GM21526 (cell line): ENCODE results near the gene UBTD1.
"Not testable (repeated sequence)": the region's sequence is repeated elsewhere in the genome, so short reads cannot be mapped to it uniquely, and the experiment has no call there.

Experiments used
- ATAC-seq: cut with Tn5 transposase; IDR thresholded peaks from one replicate; pipeline ENCODE4 v1.9.1; 2021; ENCODE audit warnings: moderate library complexity; ENCODE audit not compliant: unreplicated experiment, low FRiP score

UBTD1 gene, protein sequence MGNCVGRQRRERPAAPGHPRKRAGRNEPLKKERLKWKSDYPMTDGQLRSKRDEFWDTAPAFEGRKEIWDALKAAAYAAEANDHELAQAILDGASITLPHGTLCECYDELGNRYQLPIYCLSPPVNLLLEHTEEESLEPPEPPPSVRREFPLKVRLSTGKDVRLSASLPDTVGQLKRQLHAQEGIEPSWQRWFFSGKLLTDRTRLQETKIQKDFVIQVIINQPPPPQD

GRCh38 chr10:97498841-97499560 is at the start of gene UBTD1:
UBTD1 (plus strand) TSS chr10:97498924; CDS start chr10:97499204, 280 bp downstream.
- no peak for ATAC-seq

DNA sequence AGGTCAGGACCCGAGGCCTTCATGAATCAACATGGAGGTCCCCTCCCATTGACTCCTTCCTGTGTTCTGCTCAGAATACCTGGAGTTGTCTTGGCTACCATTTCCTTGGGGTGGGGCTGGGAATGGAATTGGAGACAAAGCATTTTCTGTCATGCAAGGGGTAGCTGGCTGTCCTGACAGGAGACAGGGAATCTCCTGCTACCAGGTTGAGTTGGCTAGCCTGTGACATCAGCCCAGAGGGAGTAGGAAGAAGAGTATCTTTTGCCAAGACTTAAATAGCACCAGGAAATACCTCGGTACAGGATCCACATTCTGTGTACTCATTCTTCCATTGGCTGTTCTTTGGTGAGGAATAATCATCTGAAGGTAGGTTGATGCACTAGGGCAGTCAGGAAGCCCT is 47.9 kb upstream of the UBTD1 start:
- no peak for ATAC-seq

DNA sequence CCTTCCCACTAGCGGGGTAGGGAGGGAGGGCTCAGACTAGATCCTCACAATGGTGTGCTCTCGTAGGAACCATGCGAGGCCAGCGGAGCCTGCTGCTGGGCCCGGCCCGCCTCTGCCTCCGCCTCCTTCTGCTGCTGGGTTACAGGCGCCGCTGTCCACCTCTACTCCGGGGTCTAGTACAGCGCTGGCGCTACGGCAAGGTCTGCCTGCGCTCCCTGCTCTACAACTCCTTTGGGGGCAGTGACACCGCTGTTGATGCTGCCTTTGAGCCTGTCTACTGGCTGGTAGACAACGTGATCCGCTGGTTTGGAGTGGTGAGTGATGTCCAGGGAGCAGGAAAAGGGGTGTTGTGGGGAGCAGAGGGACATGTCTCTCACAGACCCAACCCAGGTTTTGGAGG is 47.1 kb upstream of the UBTD1 start:
- ATAC-seq = no peak

DNA sequence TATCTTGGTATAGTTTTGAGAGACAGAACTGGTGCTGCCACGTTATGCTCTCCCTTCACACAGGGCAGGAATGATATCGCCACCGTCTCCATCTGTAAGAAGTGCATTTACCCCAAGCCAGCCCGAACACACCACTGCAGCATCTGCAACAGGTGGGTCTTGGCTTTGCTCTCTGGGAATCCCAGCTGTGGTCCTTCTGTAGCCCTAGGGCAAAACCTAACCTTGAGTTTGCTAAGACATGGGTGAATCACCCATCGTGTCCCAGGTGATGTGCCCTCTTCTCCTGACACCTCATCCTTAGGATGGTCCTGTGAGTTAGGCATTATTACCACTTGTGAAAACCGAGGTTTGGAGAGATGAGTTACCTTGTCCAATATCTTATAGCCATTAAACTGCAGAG is 46.4 kb upstream of the UBTD1 start:
- no peak for ATAC-seq

- ATAC-seq = no peak
Measured at GRCh38 chr10:97454330-97455036, 44.2 kb upstream of the UBTD1 start.

- ATAC-seq = no peak
Measured at GRCh38 chr10:97456034-97456685, 42.6 kb upstream of the UBTD1 start.

DNA sequence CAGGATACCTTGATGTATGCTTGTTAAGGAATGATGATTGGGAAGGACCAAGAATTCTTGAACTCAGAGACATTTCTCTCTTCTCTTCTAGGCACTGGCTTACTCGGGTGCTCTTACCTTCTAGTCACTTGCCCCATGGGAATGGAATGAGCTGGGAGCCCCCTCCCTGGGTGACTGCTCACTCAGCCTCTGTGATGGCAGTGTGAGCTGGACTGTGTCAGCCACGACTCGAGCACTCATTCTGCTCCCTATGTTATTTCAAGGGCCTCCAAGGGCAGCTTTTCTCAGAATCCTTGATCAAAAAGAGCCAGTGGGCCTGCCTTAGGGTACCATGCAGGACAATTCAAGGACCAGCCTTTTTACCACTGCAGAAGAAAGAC is 42.0 kb upstream of the UBTD1 start:
- no peak for ATAC-seq

GRCh38 chr10:97459111-97459510 is 39.6 kb upstream of the UBTD1 start:
- ATAC-seq = no peak

GRCh38 chr10:97459933-97460332 is 38.8 kb upstream of the UBTD1 start:
- no peak for ATAC-seq

GRCh38 chr10:97462309-97462708 is 36.4 kb upstream of the UBTD1 start:
- no peak for ATAC-seq

DNA sequence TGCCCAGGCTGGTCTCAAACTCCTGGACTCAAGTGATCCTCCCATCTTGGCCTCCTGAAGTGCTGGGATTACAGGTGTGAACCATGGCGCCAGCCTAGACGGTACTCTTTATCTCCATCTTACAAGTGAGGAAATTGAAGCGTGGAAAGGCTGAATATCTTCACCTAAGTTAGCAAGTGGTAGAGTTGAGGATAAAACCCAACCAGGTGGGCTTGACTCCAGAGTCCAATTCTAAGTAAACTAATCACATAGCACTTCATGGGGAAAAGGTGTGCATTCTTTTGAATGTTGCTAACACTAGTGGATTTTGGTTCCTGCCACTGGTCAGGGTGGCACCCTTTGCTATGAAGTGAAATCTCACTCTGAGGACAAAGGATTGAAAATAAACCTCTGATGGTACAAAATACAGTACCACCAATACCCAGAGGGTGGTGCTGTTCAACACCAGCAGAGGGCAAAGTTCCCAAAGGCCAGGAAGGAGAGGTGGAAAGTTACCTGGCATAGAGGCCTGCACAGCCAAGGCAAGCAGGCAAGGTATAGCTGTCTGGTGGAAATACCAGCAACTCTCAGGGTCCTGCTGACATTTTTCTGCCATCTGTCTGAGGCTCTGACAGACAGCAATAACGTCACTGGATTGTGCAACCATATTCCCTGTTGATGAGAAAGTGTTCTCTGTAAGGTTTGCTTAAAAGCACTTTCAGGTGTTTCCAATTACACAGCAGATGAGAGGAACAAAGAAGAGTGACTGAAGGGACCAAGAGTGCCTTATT is 35.2 kb upstream of the UBTD1 start:
- ATAC-seq = no peak

DNA sequence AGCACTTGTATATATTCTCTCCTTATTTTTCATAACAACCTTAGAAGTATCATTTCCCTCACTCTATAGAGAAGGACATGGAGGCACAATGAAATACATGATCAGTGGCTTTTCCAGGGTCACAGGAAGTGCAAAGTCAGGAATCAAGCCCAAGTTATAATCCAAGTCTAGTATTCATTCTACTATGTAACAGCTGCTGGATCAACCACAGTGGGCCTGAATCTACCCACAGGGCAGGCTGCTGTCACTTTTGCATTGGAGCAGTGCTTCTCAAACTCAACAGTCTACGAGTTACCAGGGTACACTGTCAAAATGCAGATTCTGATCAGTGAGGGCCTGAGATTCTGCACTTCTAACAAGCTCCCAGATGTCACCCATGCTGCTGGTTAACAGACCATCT is 34.5 kb upstream of the UBTD1 start:
- ATAC-seq = no peak

GRCh38 chr10:97465982-97466381 is 32.7 kb upstream of the UBTD1 start:
- no peak for ATAC-seq

- ATAC-seq = no peak
Measured at GRCh38 chr10:97466755-97467154, 32.0 kb upstream of the UBTD1 start.

DNA sequence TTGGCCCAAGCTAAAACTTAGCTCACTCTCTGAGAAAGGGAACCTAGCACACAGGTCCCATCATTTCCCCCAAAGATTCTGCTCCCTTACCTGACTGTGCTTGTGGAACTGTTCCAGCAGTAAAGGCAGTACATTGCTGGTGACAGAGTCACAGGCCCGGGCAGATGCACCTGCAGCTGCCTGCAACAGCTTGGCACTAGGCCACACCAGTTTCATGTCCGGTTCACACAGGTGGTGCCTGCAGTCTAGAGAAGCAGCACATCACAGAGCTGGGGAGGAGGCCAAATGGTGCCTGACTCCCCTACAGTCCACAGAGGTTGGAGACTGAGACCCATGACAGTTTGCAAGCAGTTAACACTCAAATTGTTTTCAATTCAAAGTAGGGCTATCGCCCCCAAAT is 30.6 kb upstream of the UBTD1 start:
- no peak for ATAC-seq

DNA sequence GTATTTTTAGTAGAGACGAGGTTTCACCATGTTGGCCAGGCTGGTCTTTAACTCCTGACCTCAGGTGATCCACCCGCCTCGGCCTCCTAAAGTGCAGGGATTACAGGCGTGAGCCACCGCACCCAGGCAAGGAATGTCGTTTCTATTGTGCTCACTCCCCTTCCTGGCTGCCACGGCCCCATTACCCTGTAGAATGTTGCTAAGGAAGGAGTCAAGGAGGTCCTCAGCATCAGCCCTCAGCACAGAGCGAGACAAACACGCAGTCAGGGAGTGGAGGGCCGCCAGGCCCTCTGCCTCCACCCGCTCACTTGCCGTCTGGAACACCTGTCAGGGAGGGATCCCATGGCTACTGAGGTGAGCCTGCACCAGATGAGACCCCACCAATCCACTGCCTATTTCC is 29.9 kb upstream of the UBTD1 start:
- ATAC-seq = not testable (repeated sequence)

- ATAC-seq = no peak
Measured at GRCh38 chr10:97474918-97475317, 23.8 kb upstream of the UBTD1 start.

GRCh38 chr10:97475936-97476594 is 22.7 kb upstream of the UBTD1 start:
- no peak for ATAC-seq

GRCh38 chr10:97479410-97479809 is 19.3 kb upstream of the UBTD1 start:
- ATAC-seq = not testable (repeated sequence)

DNA sequence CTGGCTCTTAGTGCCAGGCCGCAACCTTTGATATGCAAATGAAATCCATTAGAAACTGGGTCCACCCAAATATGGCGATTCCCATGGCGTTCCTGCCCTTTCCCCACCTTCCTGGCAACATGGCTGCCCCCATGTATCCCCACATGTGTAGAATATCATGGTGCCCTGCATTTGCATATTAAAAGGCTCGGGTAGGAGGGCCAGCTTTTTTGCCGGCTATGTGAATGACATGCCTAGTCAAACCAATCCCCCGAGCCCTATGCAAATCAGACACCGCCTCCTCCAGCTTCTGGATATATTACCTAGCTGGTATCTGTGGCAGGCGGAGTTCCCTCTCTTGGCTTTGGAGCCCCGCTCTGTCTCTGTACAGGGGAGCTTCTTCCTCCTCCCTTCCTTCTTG is 18.8 kb upstream of the UBTD1 start:
- ATAC-seq = no peak
